Activated CD4-positive, alpha-beta T cell treated with anti-CD3 and anti-CD28 coated beads, Interleukin-2, amount 10 ng/mL, durations not matched to agents 24 days and 14 days (primary cell): ENCODE data around the gene CABLES2. TPM values are rescaled to one million over a fixed set of nuclear protein-coding genes. Genes with fewer than 3 reads are reported as not detected.

ENCODE experiments used
- DNase-seq: peaks from one replicate; pipeline ENCODE4 v3.0.0; 2022
- H3K27ac Mint-ChIP-seq: one replicate; pipeline ENCODE4 v1.8.0; 2022; ENCODE audit warnings: mild to moderate bottlenecking, mixed read lengths
- H3K27me3 Mint-ChIP-seq: one replicate; pipeline ENCODE4 v1.8.0; 2022; ENCODE audit warnings: mixed read lengths
- H3K36me3 Mint-ChIP-seq: one replicate; pipeline ENCODE4 v1.8.0; 2022; ENCODE audit warnings: low read depth, mild to moderate bottlenecking, mixed read lengths
- H3K4me1 Mint-ChIP-seq: one replicate; pipeline ENCODE4 v1.8.0; 2021; ENCODE audit warnings: mixed read lengths
- H3K4me3 Mint-ChIP-seq: one replicate; pipeline ENCODE4 v1.8.0; 2022; ENCODE audit warnings: mild to moderate bottlenecking, moderate library complexity, mixed read lengths
- H3K9me3 Mint-ChIP-seq: one replicate; pipeline ENCODE4 v1.8.0; 2021; ENCODE audit warnings: mixed read lengths
- intact Hi-C: fragments of 100-400 bp; cut with micrococcal nuclease; formaldehyde crosslinking; loops from one replicate; pipeline ENCODE4 v1.15.1; 2023
- total RNA-seq: library from RNA; stranded (reverse); gene quantifications from 2 replicates; pipeline ENCODE4 v1.2.3, GENCODE V29; 2022

Gene CABLES2
- total RNA-seq, 1 donor from 2014 or later, result 13.5 TPM

DNA sequence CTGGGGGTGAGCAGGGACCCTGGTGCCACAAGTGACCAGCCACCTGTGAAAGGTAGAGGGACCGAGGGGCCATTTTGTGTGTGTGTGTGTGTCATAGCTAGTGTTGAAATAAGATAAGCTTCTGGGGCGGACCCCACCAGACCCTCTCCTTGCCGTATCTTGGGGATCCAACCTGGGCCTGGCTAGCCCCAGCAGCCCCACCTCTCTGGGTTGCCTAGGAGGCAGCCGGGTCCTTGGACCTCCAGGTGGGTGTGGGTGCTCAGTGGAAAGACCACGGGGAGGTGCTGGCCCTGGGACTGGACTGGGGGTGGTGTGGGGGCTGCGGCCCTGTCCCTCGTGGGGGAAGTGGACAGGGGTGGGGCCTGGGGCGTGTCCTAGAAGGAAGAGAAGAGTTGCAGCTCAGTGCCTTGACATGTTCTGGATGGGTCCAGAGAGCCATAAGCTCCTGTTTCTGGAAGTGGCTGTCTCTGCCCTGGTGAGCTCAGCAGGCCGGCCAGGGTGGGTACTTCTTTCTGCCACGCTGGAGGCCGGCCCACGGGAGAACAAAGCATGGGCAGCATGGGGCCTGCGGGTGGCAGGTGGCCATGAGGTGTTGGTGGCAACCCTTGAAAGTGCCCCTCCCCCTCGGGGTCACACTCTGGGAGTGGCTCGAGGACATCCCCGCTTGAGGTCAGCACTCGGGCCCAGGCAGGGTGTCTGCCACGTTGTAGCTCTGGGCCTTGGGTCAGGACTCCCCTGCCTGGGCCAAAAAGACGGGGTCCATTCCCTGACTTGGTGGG is 11.8 kb upstream of the CABLES2 start:
- no peaks in the 10 kb centered on the region for H3K4me1 Mint-ChIP-seq
- no peak overlapping the region for H3K27ac Mint-ChIP-seq
- H3K4me3 Mint-ChIP-seq, result no peak overlapping the region
- H3K36me3 Mint-ChIP-seq, result no peaks in the 10 kb centered on the region
- DNase-seq, result no peak
- intact Hi-C loops, result no loop called here
- no peaks in the 10 kb centered on the region for H3K27me3 Mint-ChIP-seq
- H3K9me3 Mint-ChIP-seq, result no peaks in the 10 kb centered on the region

GRCh38 chr20:62417981-62418708 is 11.1 kb upstream of the CABLES2 start:
- DNase-seq, result no peak
- Mint-ChIP-seq H3K36me3 (no peaks in the 10 kb centered on the region), H3K27ac (no peak overlapping the region), H3K4me1 (no peaks in the 10 kb centered on the region), H3K9me3 (no peaks in the 10 kb centered on the region), H3K27me3 (no peaks in the 10 kb centered on the region), H3K4me3 (no peak overlapping the region)
- intact Hi-C loops, result no loop called here

- Mint-ChIP-seq H3K27ac (no peak overlapping the region), H3K27me3 (no peaks in the 10 kb centered on the region), H3K9me3 (no peaks in the 10 kb centered on the region), H3K4me3 (no peak overlapping the region), H3K4me1 (no peaks in the 10 kb centered on the region), H3K36me3 (no peaks in the 10 kb centered on the region)
- DNase-seq, result no peak
- intact Hi-C loops, result no loop called here
Observed at GRCh38 chr20:62416651-62417637, 9.9 kb upstream of the CABLES2 start.

DNA sequence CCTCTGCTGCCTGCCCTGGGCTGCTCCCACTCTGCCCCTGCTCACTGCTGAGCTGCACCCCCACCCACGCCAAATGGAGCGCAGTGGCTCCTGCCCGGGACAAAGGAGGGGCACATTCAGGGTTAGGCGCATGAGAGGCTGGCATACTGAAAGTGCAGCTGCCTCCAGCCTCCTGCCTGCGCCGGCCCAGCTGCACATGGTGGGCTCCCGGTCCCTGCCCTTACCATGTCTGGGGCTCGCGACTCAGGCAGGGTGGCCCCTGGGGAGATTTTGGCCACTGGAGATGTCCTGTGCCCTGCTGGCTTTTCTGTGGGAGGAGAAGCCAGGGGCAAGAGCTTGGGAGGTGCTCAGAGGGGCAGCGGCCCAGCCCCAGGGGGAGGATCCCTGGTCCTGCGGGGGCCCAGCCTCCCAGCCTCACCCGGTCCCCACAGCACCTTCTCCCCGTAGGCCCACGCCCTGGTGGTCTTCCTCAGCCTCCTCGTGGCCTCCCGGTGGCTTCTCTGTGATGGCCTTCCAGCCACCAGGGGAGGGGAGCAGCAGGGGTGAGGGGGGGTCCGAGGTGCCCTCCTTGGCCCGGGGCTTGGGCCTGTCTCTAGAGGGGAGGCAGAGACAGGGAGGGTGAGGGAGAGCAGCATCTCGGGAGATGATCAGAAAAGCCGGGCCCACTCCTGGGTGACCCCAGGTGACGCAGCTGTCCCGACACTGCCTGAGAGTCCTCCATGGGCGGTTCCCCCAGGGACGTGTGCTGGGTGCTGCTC is 8.4 kb upstream of the CABLES2 start:
- Mint-ChIP-seq H3K9me3 (no peaks in the 10 kb centered on the region), H3K27ac (no peak overlapping the region), H3K27me3 (no peaks in the 10 kb centered on the region), H3K36me3 (no peaks in the 10 kb centered on the region), H3K4me3 (no peak overlapping the region), H3K4me1 (no peaks in the 10 kb centered on the region)
- intact Hi-C loops, result no loop called here
- DNase-seq, result no peak

DNA sequence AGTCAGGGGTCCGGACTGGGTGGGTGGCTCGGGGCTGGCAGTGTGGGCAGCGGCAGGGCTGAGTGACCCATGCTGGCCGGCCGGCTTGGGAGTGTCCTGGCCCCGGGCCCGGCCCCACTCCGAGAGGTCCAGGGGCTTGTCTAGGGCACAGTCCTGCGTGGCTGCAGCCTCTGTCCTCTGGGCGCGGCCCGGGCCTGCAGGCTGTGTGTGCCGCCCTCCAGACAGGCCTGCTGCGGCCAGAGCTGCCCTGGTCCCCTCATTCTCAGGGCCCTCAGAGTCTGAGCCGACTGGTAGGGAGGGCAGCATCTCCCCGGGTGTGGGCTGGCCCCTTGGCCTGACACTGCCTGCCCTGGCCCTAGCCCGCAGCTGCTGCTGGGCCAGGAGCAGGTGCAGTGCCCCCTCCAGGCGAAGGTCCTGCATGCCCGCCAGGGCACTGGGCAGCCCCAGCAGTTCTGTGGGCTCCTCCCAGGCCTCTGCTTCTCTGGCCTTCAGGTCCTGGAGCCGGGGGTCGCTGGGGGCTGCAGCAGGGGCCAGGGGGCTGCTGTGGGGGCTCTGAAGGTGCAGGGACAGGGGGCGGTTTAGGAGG is 6.9 kb upstream of the CABLES2 start:
- H3K9me3 Mint-ChIP-seq, result no peaks in the 10 kb centered on the region
- peaks cover 11% of the 10 kb centered on the region for H3K4me1 Mint-ChIP-seq
- intact Hi-C loops, result no loop called here

DNA sequence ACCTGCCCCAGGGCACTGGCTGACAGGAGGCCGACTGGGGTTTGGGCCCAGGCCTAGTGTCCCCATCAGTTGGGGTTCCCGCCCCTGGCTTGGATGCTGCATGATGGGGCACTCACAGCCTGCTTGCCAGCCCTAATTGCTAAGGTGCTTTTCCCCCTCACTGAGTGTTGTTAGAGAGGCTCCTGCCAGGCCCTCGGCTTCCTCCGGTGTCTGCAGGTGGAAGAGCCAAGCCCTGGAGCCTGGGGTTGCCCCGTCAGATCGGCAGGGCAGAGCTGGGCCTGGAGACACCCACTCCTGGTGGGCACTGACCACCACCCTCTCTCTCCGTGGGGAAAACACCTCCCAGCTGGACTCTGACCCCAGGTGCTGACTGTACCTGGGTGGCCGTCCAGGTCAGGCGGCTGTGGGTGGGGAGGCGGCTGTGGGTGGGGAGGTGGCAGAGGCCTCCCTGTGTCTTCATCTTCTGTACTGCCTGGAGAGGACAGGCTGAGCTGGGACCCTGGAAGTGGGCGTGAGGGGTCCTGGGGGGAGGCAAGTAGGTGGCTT is 6.0 kb upstream of the CABLES2 start:
- intact Hi-C loops, result no loop called here
- H3K9me3 Mint-ChIP-seq, result no peaks in the 10 kb centered on the region
- peaks cover 11% of the 10 kb centered on the region for H3K4me1 Mint-ChIP-seq
- no peak overlapping the region for H3K27ac Mint-ChIP-seq
- H3K27me3 Mint-ChIP-seq, result no peaks in the 10 kb centered on the region
- H3K4me3 Mint-ChIP-seq, result no peak overlapping the region
- H3K36me3 Mint-ChIP-seq, result no peaks in the 10 kb centered on the region
- DNase-seq, result no peak

More for the DNA sequence above, 6.9 kb upstream of the CABLES2 start:
- no peak for DNase-seq
- H3K36me3 Mint-ChIP-seq, result no peaks in the 10 kb centered on the region
- H3K27ac Mint-ChIP-seq, result no peak overlapping the region
- H3K27me3 Mint-ChIP-seq, result no peaks in the 10 kb centered on the region
- no peak overlapping the region for H3K4me3 Mint-ChIP-seq

- no peak for DNase-seq
- intact Hi-C loops, result no loop called here
- Mint-ChIP-seq H3K36me3 (no peaks in the 10 kb centered on the region), H3K9me3 (no peaks in the 10 kb centered on the region), H3K4me3 (no peak overlapping the region), H3K27me3 (no peaks in the 10 kb centered on the region), H3K4me1 (peaks cover 14% of the 10 kb centered on the region), H3K27ac (no peak overlapping the region)
Observed at GRCh38 chr20:62412194-62413024, 5.3 kb upstream of the CABLES2 start.

DNA sequence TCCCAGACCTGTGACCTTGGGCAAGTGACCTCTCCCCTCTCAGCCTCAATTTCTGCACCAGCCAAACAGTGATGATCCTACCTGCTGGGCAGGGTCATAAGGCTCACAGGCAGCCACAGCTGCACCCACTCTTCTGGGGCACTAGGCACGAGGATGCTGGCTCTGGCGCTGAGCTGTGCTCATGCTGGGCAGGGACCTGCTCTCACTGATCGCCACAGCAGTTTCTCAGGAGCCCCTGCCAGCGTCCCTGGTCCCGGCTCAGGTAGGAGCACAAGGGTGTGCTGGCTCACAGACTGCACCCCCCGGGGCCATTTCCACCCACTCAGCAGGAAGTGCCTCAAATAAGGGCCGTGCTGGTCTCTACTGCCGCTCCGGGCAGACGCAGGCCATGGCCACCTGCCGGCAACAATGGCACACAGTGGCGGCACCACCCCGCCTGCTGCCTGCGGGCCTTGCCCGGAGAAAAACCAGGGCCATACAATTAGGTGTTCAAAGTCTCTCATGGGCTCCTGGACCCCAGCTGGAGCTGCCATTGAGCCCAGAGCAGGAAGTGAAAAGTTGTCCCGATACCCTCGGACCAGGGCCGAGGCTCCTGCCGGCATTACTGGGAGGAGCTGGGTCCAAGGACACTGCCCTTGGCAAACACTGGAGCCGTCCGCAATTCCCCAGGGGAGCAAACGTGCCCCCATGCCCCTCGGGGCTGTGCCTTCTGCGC is 4.6 kb upstream of the CABLES2 start:
- peaks cover 14% of the 10 kb centered on the region for H3K4me1 Mint-ChIP-seq
- no peak for DNase-seq
- no peaks in the 10 kb centered on the region for H3K27me3 Mint-ChIP-seq
- H3K36me3 Mint-ChIP-seq, result no peaks in the 10 kb centered on the region
- intact Hi-C loops, result no loop called here
- no peak overlapping the region for H3K27ac Mint-ChIP-seq
- H3K9me3 Mint-ChIP-seq, result no peaks in the 10 kb centered on the region
- no peak overlapping the region for H3K4me3 Mint-ChIP-seq

DNA sequence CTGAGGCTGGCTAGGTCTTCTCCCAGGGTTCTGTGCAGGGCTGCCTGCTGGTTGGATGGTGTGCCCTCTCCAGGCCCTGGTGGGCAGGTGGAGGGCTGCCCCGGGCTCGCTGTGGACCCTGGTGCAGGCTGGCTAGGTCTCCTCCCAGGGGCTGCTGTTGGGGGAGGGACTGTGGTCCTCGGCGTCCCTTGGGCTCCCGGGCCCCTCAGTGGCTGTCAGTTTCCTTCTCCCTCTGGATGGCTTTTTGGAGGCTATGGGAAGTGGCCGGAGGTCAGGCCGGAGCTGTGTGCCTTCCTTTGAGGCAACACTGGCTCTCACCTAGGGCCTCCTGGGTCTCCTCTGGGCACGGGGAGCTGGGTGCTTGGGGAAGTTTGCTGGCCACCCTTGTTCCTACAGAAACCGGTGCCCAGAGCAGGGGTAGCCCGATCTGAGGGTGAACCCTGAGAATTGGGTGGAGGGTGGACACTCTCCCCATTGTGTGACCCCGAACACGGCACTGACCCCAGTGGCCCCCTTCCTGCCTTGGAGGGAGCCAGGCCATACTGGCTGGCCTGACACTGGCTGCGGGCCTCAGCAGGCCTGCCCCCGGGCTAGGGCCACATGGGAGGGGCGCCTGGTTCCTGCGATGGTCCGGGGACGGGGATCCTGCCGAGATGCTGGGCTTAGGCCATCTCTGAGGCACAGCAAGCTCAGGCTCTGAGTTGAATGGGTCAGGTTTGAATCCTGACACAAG is 3.8 kb upstream of the CABLES2 start:
- intact Hi-C loops, result no loop called here
- Mint-ChIP-seq H3K4me1 (peaks cover 18% of the 10 kb centered on the region), H3K36me3 (no peaks in the 10 kb centered on the region), H3K9me3 (no peaks in the 10 kb centered on the region), H3K27me3 (no peaks in the 10 kb centered on the region), H3K4me3 (no peak overlapping the region), H3K27ac (no peak overlapping the region)
- DNase-seq, result no peak

DNA sequence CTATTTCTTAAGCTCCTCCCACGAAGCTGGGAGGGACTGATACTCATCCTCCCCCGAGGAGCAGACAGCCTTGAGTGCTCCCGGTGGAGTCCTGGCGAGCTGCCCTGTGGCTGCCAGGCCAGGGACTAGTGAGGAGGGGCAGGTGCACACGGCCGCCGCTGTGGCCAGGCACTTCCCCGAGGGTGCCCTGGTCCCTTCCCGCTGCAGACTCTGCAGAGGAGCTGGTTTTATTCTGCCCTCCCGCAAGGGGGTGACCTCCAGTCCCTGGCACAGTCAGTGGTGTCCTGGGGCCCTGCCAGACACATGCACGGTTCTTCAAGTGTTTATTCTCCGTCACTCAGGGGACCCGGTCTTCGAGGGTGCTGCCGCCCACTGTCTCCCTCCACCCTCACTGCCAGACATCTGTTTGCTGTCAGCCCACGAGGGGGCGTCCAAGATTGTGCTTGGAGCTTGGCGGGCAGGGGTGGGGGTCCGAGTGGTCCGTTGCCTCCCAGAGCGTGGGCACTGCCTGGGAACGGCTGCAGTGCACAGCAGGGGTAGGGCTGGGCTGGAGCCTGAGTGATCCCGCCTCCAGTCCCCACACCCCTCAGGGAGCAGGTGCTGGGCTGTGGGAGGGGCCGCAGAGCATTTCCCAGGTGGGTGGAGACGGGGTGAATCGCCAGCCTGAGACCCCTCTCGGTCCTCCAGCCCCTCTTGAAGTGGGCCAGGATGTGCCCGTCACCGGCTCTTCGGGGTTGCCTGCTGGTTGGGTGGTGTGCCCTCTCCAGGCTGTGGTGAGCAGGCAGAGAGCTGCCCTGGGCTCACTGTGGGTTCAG is 3.1 kb upstream of the CABLES2 start:
- Mint-ChIP-seq H3K27ac (no peak overlapping the region), H3K27me3 (no peaks in the 10 kb centered on the region), H3K4me3 (peak overlapping the region; percentile 41), H3K36me3 (no peaks in the 10 kb centered on the region), H3K4me1 (peaks cover 24% of the 10 kb centered on the region), H3K9me3 (no peaks in the 10 kb centered on the region)
- DNase-seq, result peak; percentile 83
- intact Hi-C loops, result loop anchor here (5.0 kb wide), 2 partner anchors 108 to 207 kb away; partner anchors contain the start of gene ADRM1
